NCI-H1417 (cell line): Measurements from ENCODE around the gene SUDS3.

ENCODE experiments used
- DNase-seq, 3 experiments: peaks; one replicate each; lab custom pipeline; 2025; lab: John Stamatoyannopoulos, UW

SUDS3 gene

GRCh38 chr12:118356809-118357256 is 19.5 kb upstream of the SUDS3 start:
- no peak for DNase-seq

GRCh38 chr12:118357257-118358007 is 18.9 kb upstream of the SUDS3 start:
- peak in 1 of 3 experiments; percentile 31 for DNase-seq

- no peak for DNase-seq
Observed at GRCh38 chr12:118358008-118358359, 18.4 kb upstream of the SUDS3 start.

- no peak for DNase-seq
Observed at GRCh38 chr12:118358612-118359540, 17.5 kb upstream of the SUDS3 start.

- DNase-seq = no peak
Observed at GRCh38 chr12:118359541-118359915, 16.8 kb upstream of the SUDS3 start.

GRCh38 chr12:118361092-118361404 is 15.3 kb upstream of the SUDS3 start:
- no peak for DNase-seq

- no peak for DNase-seq
Observed at GRCh38 chr12:118361889-118362288, 14.5 kb upstream of the SUDS3 start.

GRCh38 chr12:118368821-118369220 is 7.5 kb upstream of the SUDS3 start:
- no peak for DNase-seq

GRCh38 chr12:118370601-118371000 is 5.8 kb upstream of the SUDS3 start:
- no peak for DNase-seq

- DNase-seq = peak in 2 of 3 experiments; percentile 29 to 35
Observed at GRCh38 chr12:118371321-118372282, 4.8 kb upstream of the SUDS3 start.

GRCh38 chr12:118372541-118373495 is 3.5 kb upstream of the SUDS3 start, which contains the start of gene TAOK3:
Gene TAOK3 (minus strand): TSS chr12:118372907. CDS start chr12:118255567, 117,340 bp downstream.
- peak; percentile 97 to 99 (median 98) for DNase-seq

- DNase-seq = no peak
Observed at GRCh38 chr12:118373616-118374015, 2.7 kb upstream of the SUDS3 start.

GRCh38 chr12:118374126-118374725 is 2.1 kb upstream of the SUDS3 start:
- DNase-seq = no peak

- DNase-seq = peak in 1 of 3 experiments; percentile 23
Observed at GRCh38 chr12:118374909-118375308, 1.4 kb upstream of the SUDS3 start.

- peak in 1 of 3 experiments; percentile 58 for DNase-seq
Observed at GRCh38 chr12:118375348-118375747, 1.0 kb upstream of the SUDS3 start.

GRCh38 chr12:118377021-118377883 is 897 bp downstream of the SUDS3 start:
- peak; percentile 35 to 58 (median 42) for DNase-seq

GRCh38 chr12:118377884-118378470 is 1.6 kb downstream of the SUDS3 start:
- peak; percentile 50 to 80 (median 70) for DNase-seq

GRCh38 chr12:118391424-118391823 is 15.1 kb downstream of the SUDS3 start:
- DNase-seq = no peak

- DNase-seq = no peak
Observed at GRCh38 chr12:118391836-118392235, 15.5 kb downstream of the SUDS3 start.
